NCI-H2081 (cell line): Measurements from ENCODE around the gene ERRFI1.
A peak's percentile ranks its signal among the peaks of the same experiment; 100 is the strongest.

Experiments used
- DNase-seq, 2 experiments: peaks; one replicate each; lab custom pipeline; 2025; lab: John Stamatoyannopoulos, UW

The ERRFI1 gene

GRCh38 chr1:8018492-8019228 lies 7.4 kb downstream of the ERRFI1 start:
- DNase-seq: no peak

GRCh38 chr1:8017495-8018197 lies 8.5 kb downstream of the ERRFI1 start:
- DNase-seq: no peak

DNA sequence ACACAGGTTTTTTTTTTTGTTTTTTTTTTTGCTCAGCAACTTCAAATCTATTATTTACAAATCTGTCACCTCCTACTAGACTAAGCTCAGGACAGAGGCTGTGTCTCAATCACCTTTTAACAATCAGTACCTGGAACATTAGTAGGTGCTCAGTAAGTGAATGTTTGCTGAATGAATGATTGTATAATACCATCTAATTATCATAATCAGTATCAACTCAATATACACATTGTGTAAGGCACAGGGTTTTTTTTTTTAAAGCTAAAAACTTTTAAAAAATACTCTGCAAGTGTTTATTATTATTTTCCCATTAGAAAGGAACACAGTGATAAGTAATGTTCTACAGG lies 9.2 kb downstream of the ERRFI1 start:
- DNase-seq: no peak

- peak in 1 of 2 experiments; percentile 17 for DNase-seq
These were observed 9.8 kb downstream of the ERRFI1 start for GRCh38 chr1:8016210-8016894.

GRCh38 chr1:8015809-8016165 lies 10.3 kb downstream of the ERRFI1 start:
- DNase-seq: no peak

DNA sequence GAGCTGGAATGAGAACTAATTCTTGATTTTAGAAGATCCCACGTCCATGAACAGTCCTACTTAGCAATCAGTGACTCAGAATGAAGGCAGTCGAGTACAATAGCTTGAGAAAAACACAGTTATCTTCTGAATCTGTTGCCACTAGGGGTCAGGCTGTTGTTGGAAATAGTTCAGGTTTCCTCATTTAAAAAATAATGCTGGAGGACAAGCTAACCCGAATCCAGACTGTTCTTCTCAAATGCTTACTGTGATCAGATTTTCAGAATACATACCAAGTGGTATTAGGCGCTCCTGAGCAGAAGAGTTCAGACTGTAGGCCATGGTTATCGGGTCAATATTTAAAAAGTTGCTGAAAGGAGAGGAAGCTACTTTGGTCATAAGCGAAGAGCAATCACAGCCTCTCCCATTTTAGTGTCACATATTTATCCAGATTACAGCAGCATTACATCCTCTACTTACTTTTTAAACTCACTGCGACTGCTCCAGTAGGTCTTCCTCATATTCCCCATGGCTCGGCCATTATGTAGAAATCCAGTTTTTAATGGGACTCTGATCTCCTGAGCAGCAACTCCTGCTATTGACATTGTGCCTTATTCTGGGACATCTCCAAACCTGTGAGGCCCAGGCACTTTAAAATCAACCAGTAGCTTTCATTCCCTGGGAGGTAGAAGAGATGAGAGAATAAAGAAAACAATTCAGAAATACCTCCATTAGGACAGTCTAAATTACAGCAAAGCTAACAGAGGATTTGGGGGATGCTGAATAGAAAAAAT lies 10.9 kb downstream of the ERRFI1 start:
- peak; percentile 65 to 73 for DNase-seq

GRCh38 chr1:8014381-8014988 lies 11.6 kb downstream of the ERRFI1 start:
- DNase-seq: no peak

- no peak for DNase-seq
These were observed 12.3 kb downstream of the ERRFI1 start for GRCh38 chr1:8013800-8014199.

DNA sequence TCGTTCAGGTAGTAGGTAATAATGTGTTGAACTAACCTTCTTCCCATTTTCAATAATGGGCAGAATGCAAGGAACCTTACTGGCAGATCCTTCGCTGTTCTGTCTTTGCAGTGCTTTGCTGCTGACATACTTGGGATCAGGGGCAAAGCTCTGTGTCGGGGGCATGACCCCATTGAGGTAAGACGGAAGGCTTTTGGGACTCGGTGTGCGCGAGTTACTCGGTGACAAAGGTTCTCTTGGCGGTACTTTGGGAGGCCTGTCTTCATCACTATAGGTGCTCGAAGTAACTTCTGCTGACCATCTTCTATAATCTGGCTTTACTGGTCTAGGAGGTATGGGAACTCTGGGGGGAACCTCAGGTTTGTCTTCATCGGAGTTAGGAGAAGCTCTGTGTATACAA lies 12.7 kb downstream of the ERRFI1 start:
- no peak for DNase-seq

DNA sequence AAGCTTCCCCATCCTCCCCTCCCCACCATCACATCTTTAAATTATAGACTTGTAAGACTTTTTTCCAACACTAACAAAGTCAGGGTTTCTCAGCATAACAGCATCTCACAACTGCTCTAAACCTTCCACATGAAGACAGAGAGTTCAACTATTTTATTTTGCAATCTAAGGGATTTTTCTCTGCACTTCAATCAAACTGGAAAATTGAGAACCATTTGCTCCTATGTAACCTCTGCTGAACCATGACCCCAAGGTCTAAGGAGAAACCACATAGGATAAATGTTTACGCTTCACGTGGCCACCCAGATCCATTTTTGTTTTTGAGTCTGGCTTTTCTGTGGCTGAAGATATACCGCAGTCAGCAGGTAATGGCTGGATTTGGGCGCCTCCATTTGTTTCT lies 13.2 kb downstream of the ERRFI1 start:
- no peak for DNase-seq

DNA sequence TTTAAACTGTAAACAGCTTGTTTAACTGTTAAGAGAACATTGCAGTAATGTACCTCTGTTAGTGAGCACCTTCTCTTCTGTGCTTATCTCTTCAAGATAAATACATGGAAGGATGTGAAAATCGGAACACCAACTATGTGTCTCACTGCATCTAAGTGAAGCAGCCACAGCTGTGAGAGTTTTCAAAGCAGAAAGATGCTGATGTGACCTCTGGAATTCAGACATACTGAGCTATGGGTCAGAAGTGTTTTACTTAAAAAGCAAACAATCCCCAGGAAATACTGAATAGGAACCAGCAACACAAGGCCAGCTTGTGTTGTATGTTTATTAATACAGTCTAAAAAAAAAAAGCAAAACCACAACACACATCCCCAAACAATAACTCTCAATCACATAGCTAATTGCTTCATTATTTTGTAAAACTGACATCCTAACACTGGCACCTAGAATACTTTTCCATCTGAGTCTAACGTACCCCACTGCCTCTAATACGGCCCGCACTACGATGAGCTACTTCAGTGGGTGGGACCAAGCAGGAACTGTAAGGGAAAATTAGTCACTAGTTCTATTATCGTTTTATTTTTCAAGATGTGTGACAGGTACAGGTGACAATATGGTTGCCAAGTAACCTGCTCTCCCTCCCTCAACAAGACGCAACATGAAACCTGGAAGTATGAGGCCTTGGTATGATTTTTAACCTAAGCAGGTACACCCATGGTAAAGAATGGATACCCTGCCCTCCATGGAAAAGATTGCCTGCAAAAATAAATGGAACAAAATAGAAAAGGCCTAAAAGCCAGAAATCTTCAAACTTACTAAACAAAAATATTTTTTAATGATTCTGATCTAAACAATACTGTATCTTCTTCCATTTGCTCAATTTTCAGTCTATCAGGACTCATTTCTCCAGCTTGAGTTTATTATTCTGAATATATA lies 13.9 kb downstream of the ERRFI1 start:
- no peak for DNase-seq

GRCh38 chr1:8011016-8011415 lies 15.1 kb downstream of the ERRFI1 start:
- DNase-seq: no peak

GRCh38 chr1:8010080-8010664 lies 15.9 kb downstream of the ERRFI1 start:
- DNase-seq: no peak

GRCh38 chr1:8009043-8010002 lies 16.8 kb downstream of the ERRFI1 start:
- DNase-seq: no peak

DNA sequence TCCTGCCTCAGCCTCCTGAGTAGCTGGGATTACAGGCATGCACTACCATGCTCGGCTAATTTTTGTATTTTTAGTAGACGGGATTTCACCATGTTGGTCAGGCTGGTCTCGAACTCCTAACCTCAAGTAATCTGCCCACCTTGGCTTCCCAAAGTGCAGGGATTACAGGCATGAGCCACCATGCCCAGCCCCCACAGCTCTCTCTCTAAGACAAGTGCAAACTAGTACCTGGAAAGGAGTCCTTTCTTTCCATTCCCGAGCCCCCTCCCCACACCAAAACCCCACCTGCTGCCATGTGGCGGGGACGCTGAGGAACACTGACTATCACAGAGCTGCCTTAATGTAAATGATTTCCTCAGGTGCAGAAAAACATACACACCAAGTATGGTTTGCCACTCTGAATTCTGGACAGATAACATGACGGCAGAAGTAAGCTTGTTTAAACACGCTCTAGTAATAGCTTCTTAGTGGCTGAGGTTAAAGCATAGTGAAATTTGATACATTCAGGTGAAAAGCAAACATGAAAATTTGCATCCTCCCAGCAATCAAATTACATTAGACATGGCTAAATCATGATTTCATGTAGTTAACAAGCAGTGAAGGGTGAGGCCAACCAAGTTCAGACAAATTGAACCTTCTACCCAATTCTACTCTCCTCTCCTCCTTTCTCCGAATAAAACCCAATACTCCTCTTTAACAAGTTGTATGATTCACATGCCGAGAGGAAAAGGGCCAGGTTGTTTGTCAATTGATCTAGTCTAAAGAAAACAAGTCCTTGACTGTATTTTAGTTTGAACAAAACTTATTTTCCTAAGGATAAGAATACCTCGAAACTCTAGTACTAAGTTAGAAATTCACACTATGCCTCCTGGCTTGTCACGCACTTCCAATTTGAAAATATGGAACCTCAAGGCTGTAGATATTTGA lies 19.8 kb downstream of the ERRFI1 start:
- DNase-seq: peak; percentile 48 to 86

DNA sequence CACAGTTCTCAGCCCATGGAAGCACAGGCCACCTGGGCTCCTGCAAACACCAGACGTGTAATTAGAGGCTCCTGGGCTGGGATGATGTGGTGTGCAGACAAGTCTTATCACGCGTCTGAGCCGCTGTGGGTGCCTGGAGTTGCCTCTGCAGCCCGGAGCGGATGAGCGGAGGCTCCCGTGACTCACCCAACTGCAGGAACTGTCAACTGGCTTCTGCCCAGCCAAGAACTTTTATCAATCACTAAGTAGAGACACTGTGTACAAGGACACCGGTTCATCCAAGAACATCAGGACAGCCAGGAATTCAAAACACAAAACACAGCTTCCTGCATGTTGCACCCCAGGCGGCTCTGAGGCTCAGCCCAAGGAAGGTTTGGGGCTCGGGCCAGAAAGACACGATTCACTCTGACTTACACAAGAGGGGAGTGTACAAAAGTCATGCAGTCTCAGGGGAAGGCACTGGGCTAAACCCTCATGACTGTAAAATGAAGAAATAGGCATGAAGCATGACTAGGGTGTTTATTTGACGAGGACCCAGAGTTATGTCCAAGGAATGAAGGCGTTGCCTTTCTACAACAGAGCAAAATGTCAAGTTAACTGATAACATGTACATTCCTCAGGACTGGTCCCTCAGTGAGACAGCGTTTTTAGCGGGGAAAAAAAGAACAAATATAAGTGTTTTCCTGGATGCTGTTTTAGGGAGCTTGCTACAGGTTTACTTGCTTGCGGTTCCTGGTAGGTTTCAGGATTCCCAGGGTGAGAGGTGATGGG lies 21.1 kb downstream of the ERRFI1 start:
- peak; percentile 66 to 88 for DNase-seq

DNA sequence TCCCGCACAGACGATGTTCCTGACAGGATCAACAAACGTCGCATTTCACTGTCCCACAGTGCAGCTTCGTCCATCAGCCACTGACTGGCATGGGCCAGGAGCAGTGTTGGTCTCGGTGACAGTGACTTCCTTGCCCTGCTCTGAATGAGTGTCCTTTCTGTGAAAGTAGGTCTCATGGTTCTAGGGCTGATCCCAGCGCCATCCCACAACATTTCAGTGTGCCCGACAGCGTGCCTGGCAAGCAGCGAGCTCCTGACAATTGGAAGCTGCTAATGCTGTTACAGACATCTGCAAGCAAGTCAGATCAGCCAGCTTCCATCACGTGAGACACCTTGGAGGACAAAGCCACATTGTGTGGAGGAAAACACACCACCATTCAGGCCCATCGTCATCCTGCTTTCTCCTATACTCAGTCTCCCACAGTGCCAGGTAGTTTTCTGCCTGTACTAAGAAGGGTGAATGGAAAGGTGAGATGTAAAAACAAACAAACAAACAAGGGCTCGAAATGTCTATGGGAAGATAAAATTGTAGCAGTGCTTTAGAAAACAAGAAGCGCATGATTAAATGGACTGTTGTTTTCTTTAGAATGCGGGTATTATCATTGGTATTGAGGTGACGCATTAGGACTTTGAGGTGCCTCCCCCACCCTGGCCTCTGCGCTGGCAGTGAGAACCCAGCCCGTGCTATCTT lies 21.9 kb downstream of the ERRFI1 start:
- DNase-seq: peak; percentile 27 to 63
